ENCODE results near the gene PHACTR1.

DNA sequence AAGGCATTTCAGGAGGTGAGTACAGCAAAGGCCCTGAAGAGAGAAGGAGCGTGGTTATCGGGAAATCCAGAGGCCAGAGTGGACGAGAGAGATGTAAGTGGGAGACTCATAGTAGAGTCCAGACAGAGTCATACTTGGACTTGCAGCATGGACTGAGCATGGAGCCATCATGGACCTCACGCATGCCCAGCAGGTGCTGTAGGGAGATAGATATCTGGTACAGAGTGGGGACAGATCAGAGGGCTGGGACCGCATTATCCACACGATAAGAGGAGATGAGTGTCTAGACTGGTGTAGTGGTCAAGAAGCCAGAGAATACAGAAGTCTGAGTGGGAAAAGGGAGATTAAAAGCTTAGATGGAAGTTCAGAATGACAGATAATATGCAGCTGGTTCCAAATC lies 484.8 kb downstream of the PHACTR1 start:
- no peak for TF ChIP-seq CTCF (conservative IDR thresholded peaks at IDR 0.05; ENCODE audit: low read depth, low read length)
- TF ChIP-seq EZH2 (IDR thresholded peaks at IDR 0.05; ENCODE audit: low read length, unreplicated experiment): no peak

Data from PC-3 (cell line).